Measurements from ENCODE around the gene SULT6B1. TPM values are rescaled to one million over a fixed set of nuclear protein-coding genes. Genes with fewer than 3 reads are reported as not detected.
A peak's percentile ranks its signal among the peaks of the same experiment; 100 is the strongest.
"Not testable (repeated sequence)": the region's sequence is repeated elsewhere in the genome, so short reads cannot be mapped to it uniquely, and the experiment has no call there.

The SULT6B1 gene
- total RNA-seq, 2 donors from 2014 or later, result not detected

- peaks cover 28% of the 10 kb centered on the region for H3K36me3 Mint-ChIP-seq (ENCODE audit: low read depth)
- not testable (repeated sequence) for H3K4me1 Mint-ChIP-seq; DNase-seq; H3K9me3 ChIP-seq (ENCODE audit: control insufficient read depth, low read length, poor library complexity, severe bottlenecking); H3K4me3 Mint-ChIP-seq; ATAC-seq; H3K27me3 Mint-ChIP-seq; H3K27ac Mint-ChIP-seq
These were observed 18.3 kb upstream of the SULT6B1 start for GRCh38 chr2:37206760-37207159.

DNA sequence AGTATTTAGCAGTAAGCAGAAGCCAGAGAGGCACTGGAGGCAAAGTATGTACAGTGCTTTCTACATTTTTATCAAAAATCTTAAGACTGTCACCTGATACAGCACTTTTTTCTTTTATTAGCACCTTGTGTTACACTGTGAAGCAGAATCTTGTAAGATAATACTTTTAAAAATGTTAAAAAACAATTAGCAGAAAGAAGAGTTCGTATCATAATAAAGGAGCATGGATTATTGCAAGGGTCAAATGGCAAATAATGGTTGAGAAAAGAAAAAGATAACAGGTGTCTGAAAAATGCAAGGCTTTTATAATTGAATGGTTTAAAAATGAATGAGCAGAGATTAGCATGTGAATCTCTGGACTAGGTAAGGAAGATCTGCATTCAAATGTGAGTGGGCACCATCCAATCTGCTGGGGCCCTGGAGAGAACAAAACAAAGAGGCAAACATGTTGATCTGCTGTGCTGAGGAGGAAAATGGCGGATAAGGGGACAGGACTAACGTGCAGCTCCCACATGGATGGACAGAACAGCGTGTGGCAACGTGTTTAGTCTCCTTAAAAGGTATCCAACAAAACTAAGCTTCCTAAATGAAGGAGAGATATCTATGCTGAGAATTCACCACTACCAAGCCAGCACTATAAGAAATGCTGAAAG lies 17.3 kb upstream of the SULT6B1 start:
- no peaks in the 10 kb centered on the region for H3K9me3 ChIP-seq (ENCODE audit: control insufficient read depth, low read length, poor library complexity, severe bottlenecking)
- Mint-ChIP-seq H3K4me1 (peaks cover 2% of the 10 kb centered on the region), H3K4me3 (no peak overlapping the region), H3K27ac (peak overlapping the region; percentile 4), H3K36me3 (ENCODE audit: low read depth) (peaks cover 23% of the 10 kb centered on the region), H3K27me3 (no peaks in the 10 kb centered on the region)
- DNase-seq, result no peak
- ATAC-seq, result no peak

DNA sequence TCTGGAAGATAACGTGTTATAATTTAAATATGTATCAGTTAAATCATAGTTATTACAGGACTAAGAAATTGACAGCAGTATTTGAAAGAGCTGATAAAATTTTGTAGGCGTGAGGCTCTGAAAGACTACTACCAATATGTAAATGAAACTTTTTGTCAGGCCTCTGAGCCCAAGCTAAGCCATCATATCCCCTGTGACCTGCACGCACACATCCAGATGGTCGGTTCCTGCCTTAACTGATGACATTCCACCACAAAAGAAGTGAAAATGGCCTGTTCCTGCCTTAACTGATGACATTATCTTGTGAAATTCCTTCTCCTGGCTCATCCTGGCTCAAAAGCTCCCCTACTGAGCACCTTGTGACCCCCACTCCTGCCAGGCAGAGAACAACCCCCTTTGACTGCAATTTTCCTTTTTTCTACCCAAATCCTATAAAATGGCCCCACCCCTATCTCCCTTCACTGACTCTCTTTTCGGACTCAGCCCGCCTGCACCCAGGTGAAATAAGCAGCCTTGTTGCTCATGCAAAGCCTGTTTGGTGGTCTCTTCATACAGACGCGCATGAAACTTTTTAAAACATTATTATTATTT lies 16.7 kb upstream of the SULT6B1 start:
- H3K4me1 Mint-ChIP-seq; DNase-seq; H3K9me3 ChIP-seq (ENCODE audit: control insufficient read depth, low read length, poor library complexity, severe bottlenecking); ATAC-seq; H3K27me3 Mint-ChIP-seq; H3K4me3 Mint-ChIP-seq: not testable (repeated sequence)
- H3K27ac Mint-ChIP-seq, result peak overlapping the region; percentile 4
- H3K36me3 Mint-ChIP-seq (ENCODE audit: low read depth), result peaks cover 20% of the 10 kb centered on the region

- no peak for ATAC-seq
- no peak overlapping the region for H3K4me3 Mint-ChIP-seq
- H3K4me1 Mint-ChIP-seq, result peaks cover 9% of the 10 kb centered on the region
- DNase-seq, result no peak
- H3K27ac Mint-ChIP-seq, result no peak overlapping the region
- no peaks in the 10 kb centered on the region for H3K27me3 Mint-ChIP-seq
- H3K9me3 ChIP-seq (ENCODE audit: control insufficient read depth, low read length, poor library complexity, severe bottlenecking), result no peaks in the 10 kb centered on the region
- peaks cover 8% of the 10 kb centered on the region for H3K36me3 Mint-ChIP-seq (ENCODE audit: low read depth)
These were observed 15.2 kb upstream of the SULT6B1 start for GRCh38 chr2:37203708-37204107.

- Mint-ChIP-seq H3K36me3 (ENCODE audit: low read depth) (peaks cover 2% of the 10 kb centered on the region), H3K27ac (no peak overlapping the region), H3K27me3 (no peaks in the 10 kb centered on the region), H3K4me3 (no peak overlapping the region), H3K4me1 (peaks cover 15% of the 10 kb centered on the region)
- ATAC-seq (no peak), DNase-seq (no peak)
- no peaks in the 10 kb centered on the region for H3K9me3 ChIP-seq (ENCODE audit: control insufficient read depth, low read length, poor library complexity, severe bottlenecking)
These were observed 13.3 kb upstream of the SULT6B1 start for GRCh38 chr2:37201766-37202165.

- no peaks in the 10 kb centered on the region for H3K27me3 Mint-ChIP-seq
- no peak for DNase-seq
- ATAC-seq, result no peak
- peaks cover 19% of the 10 kb centered on the region for H3K4me1 Mint-ChIP-seq
- H3K9me3 ChIP-seq (ENCODE audit: control insufficient read depth, low read length, poor library complexity, severe bottlenecking), result no peaks in the 10 kb centered on the region
- H3K4me3 Mint-ChIP-seq, result no peak overlapping the region
- no peak overlapping the region for H3K27ac Mint-ChIP-seq
- H3K36me3 Mint-ChIP-seq (ENCODE audit: low read depth), result peaks cover 2% of the 10 kb centered on the region
These were observed 12.7 kb upstream of the SULT6B1 start for GRCh38 chr2:37201208-37201607.

- no peak for DNase-seq
- peaks cover 19% of the 10 kb centered on the region for H3K4me1 Mint-ChIP-seq
- no peak overlapping the region for H3K4me3 Mint-ChIP-seq
- peaks cover 2% of the 10 kb centered on the region for H3K36me3 Mint-ChIP-seq (ENCODE audit: low read depth)
- H3K27ac Mint-ChIP-seq, result no peak overlapping the region
- ATAC-seq, result no peak
- H3K27me3 Mint-ChIP-seq, result no peaks in the 10 kb centered on the region
- no peaks in the 10 kb centered on the region for H3K9me3 ChIP-seq (ENCODE audit: control insufficient read depth, low read length, poor library complexity, severe bottlenecking)
These were observed 10.2 kb upstream of the SULT6B1 start for GRCh38 chr2:37198681-37199065.

GRCh38 chr2:37196320-37197195 lies 8.1 kb upstream of the SULT6B1 start, which contains the start of gene CEBPZOS:
Gene CEBPZOS (plus strand): TSS chr2:37196496. CDS start chr2:37199705, 3,209 bp downstream.
- Mint-ChIP-seq H3K27ac (peak within 1 kb of the TSS; percentile 98), H3K27me3 (no peaks in the 10 kb centered on the region), H3K4me1 (peaks cover 19% of the 10 kb centered on the region), H3K4me3 (peak within 1 kb of the TSS; percentile 98), H3K36me3 (ENCODE audit: low read depth) (peaks cover 2% of the 10 kb centered on the region)
- peak; percentile 85 to 86 (median 85) for DNase-seq
- no peaks in the 10 kb centered on the region for H3K9me3 ChIP-seq (ENCODE audit: control insufficient read depth, low read length, poor library complexity, severe bottlenecking)
- peak; percentile 91 for ATAC-seq

GRCh38 chr2:37195862-37196319 lies 7.4 kb upstream of the SULT6B1 start:
- not testable (repeated sequence) for H3K27me3 Mint-ChIP-seq; ATAC-seq; DNase-seq; H3K9me3 ChIP-seq (ENCODE audit: control insufficient read depth, low read length, poor library complexity, severe bottlenecking); H3K36me3 Mint-ChIP-seq (ENCODE audit: low read depth)
- Mint-ChIP-seq H3K27ac (peak overlapping the region; percentile 98), H3K4me1 (peaks cover 19% of the 10 kb centered on the region), H3K4me3 (peak overlapping the region; percentile 98)

- H3K9me3 ChIP-seq (ENCODE audit: control insufficient read depth, low read length, poor library complexity, severe bottlenecking), result no peaks in the 10 kb centered on the region
- Mint-ChIP-seq H3K27ac (no peak overlapping the region), H3K4me1 (peaks cover 11% of the 10 kb centered on the region), H3K4me3 (no peak overlapping the region), H3K27me3 (peaks cover 7% of the 10 kb centered on the region), H3K36me3 (ENCODE audit: low read depth) (peaks cover 2% of the 10 kb centered on the region)
- no peak for ATAC-seq
- DNase-seq, result no peak
These were observed 4.1 kb upstream of the SULT6B1 start for GRCh38 chr2:37192551-37192950.

- Mint-ChIP-seq H3K36me3 (ENCODE audit: low read depth) (peaks cover 2% of the 10 kb centered on the region), H3K27me3 (peaks cover 11% of the 10 kb centered on the region), H3K4me1 (peaks cover 6% of the 10 kb centered on the region), H3K4me3 (no peak overlapping the region), H3K27ac (no peak overlapping the region)
- no peak for ATAC-seq
- no peak for DNase-seq
- H3K9me3 ChIP-seq (ENCODE audit: control insufficient read depth, low read length, poor library complexity, severe bottlenecking), result no peaks in the 10 kb centered on the region
These were observed 3.3 kb upstream of the SULT6B1 start for GRCh38 chr2:37191747-37192146.

DNA sequence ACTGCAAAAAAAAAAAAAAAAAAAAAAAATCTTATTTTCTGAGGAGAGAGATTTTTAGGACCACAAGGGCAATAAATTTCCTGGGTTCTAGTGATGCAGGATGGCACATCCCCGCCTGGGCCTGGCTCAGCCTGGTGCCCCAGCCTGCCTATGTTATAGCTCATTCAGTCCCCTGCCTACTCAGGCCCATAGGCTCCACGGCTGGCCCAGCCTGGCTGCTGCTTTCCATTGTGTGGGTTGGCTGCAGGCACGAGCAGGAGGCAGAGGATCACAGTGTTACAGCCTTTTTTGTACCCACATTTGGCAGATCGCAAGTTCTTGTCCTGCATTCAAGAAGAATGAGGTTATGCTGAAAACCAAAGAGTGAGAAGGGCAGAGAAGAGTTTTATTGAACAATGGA lies 2.8 kb upstream of the SULT6B1 start:
- no peak for DNase-seq
- H3K9me3 ChIP-seq (ENCODE audit: control insufficient read depth, low read length, poor library complexity, severe bottlenecking), result no peaks in the 10 kb centered on the region
- H3K27me3 Mint-ChIP-seq, result peaks cover 14% of the 10 kb centered on the region
- peaks cover 1% of the 10 kb centered on the region for H3K36me3 Mint-ChIP-seq (ENCODE audit: low read depth)
- no peak overlapping the region for H3K27ac Mint-ChIP-seq
- peaks cover 3% of the 10 kb centered on the region for H3K4me1 Mint-ChIP-seq
- H3K4me3 Mint-ChIP-seq, result no peak overlapping the region
- no peak for ATAC-seq

GRCh38 chr2:37190290-37190689 lies 1.8 kb upstream of the SULT6B1 start:
- no peak for ATAC-seq
- peaks cover 2% of the 10 kb centered on the region for H3K4me1 Mint-ChIP-seq
- no peak overlapping the region for H3K4me3 Mint-ChIP-seq
- no peak for DNase-seq
- no peak overlapping the region for H3K27ac Mint-ChIP-seq
- H3K36me3 Mint-ChIP-seq (ENCODE audit: low read depth), result peaks cover 2% of the 10 kb centered on the region
- H3K9me3 ChIP-seq (ENCODE audit: control insufficient read depth, low read length, poor library complexity, severe bottlenecking), result no peaks in the 10 kb centered on the region
- peaks cover 19% of the 10 kb centered on the region for H3K27me3 Mint-ChIP-seq

Measured in T-helper 17 cell (primary cell).